HCT116 (cell line): ENCODE measurements around the gene TTC33. TPM values are rescaled to one million over a fixed set of nuclear protein-coding genes. Genes with fewer than 3 reads are reported as not detected.

Source experiments
- ATAC-seq: fragments of 200-7000 bp; cut with Tn5 transposase; 2 replicates; pipeline ENCODE4 v1.9.1; 2020; ENCODE audit warnings: mild to moderate bottlenecking, moderate library complexity
- BruUV-seq: library from RNA; stranded (reverse); fragments of 400-500 nt; replicated peaks from 2 replicates; lab custom pipeline; 2021; lab: Mats Ljungman, UMichigan
- CTCF ChIA-PET: fragments of 300-600 bp; sonication (Branson Sonifier 250); formaldehyde crosslinking; loops from one replicate; lab custom pipeline; 2021; ENCODE audit warnings: antibody characterized with exemption; lab: Charles Lee
- POLR2A ChIA-PET: fragments of 300-600, 350-600 bp; sonication (Branson Sonifier 250); formaldehyde crosslinking; loops from one replicate; lab custom pipeline; 2021; ENCODE audit warnings: antibody characterized with exemption; lab: Charles Lee
- RAD21 ChIA-PET, 2 experiments: fragments of 300-600 bp; sonication (Branson Sonifier 250); formaldehyde crosslinking; loops; one replicate each; lab custom pipeline; 2023; ENCODE audit warnings: low total read pairs in 2 of 2; ENCODE audit not compliant: uncharacterized antibody in 2 of 2, unreplicated experiment in 2 of 2, low non-redundant PET in 1 of 2; lab: Charles Lee
- DNase-seq: peaks from one replicate; pipeline ENCODE4 v3.0.0-alpha.2; 2010; ENCODE audit warnings: low read depth, low spot score
- H2AFZ ChIP-seq: fragments of 200-600 bp; shearing (Covaris generic), sonication (generic); 2 replicates; pipeline ENCODE4 v1.6.1; 2017; ENCODE audit warnings: low read depth, mixed run types, mixed read lengths, antibody characterized with exemption, low read length; ENCODE audit not compliant: poor library complexity, severe bottlenecking
- H3K27ac ChIP-seq: 2 replicates; pipeline ENCODE4 v1.5.1; 2012; ENCODE audit warnings: low read depth, low read length
- H3K27me3 ChIP-seq: fragments of 200-600 bp; sonication (generic); 2 replicates; pipeline ENCODE4 v1.6.1; 2016; ENCODE audit warnings: mixed run types, low read length, mixed read lengths; ENCODE audit not compliant: insufficient read depth
- H3K36me3 ChIP-seq, 2 experiments: fragments of 200-500 bp in 1 of 2; fragments of 200-600 bp in 1 of 2; sonication (Bioruptor generic) in 1 of 2; sonication (generic) in 1 of 2; 2 replicates each; pipeline versions ENCODE4 v1.5.1 to v1.6.1; 2014 to 2016; ENCODE audit warnings: low read length in 2 of 2, inconsistent platforms in 1 of 2, mixed read lengths in 1 of 2, mixed run types in 1 of 2; ENCODE audit not compliant: insufficient read depth in 2 of 2, control insufficient read depth in 1 of 2
- H3K4me1 ChIP-seq, 2 experiments: fragments of 200-600 bp in 1 of 2; sonication (generic) in 1 of 2; 2 replicates each; pipeline versions ENCODE4 v1.5.1 to v1.6.1; 2012 to 2017; ENCODE audit warnings: low read length in 2 of 2, inconsistent platforms in 1 of 2, mild to moderate bottlenecking in 1 of 2, mixed read lengths in 1 of 2, mixed run types in 1 of 2, moderate library complexity in 1 of 2; ENCODE audit not compliant: insufficient read depth in 2 of 2, control insufficient read depth in 1 of 2
- H3K4me2 ChIP-seq: fragments of 200-600 bp; sonication (generic); 2 replicates; pipeline ENCODE4 v1.6.1; 2017; ENCODE audit warnings: mixed run types, low read length, mixed read lengths
- H3K4me3 ChIP-seq, 2 experiments: fragments of 200-600 bp in 1 of 2; sonication (generic) in 1 of 2; replicated peaks in 1 of 2; 2 replicates each; pipeline ENCODE4 v1.5.1; 2011 to 2016; ENCODE audit warnings: low read length in 2 of 2, control low read depth in 1 of 2, low read depth in 1 of 2, mild to moderate bottlenecking in 1 of 2, mixed read lengths in 1 of 2, mixed run types in 1 of 2
- H3K79me2 ChIP-seq: fragments of 200-600 bp; sonication (generic); 2 replicates; pipeline ENCODE4 v1.6.1; 2017; ENCODE audit warnings: mild to moderate bottlenecking, mixed run types, low read length, moderate library complexity, mixed read lengths; ENCODE audit not compliant: insufficient read depth
- H3K9ac ChIP-seq: fragments of 200-600 bp; sonication (generic); 2 replicates; pipeline ENCODE4 v1.6.1; 2016; ENCODE audit warnings: low read length, mixed read lengths
- H3K9me2 ChIP-seq: fragments of 200-600 bp; sonication (generic), shearing (Covaris generic); 2 replicates; pipeline ENCODE4 v1.6.1; 2017; ENCODE audit warnings: mixed run types, mild to moderate bottlenecking, moderate library complexity; ENCODE audit not compliant: insufficient read depth
- H3K9me3 ChIP-seq, 2 experiments: fragments of 200-500 bp in 1 of 2; fragments of 200-600 bp in 1 of 2; sonication (Bioruptor generic) in 1 of 2; sonication (generic) in 1 of 2; 2 replicates each; pipeline ENCODE4 v1.6.1; 2014 to 2017; ENCODE audit warnings: low read length in 2 of 2, mixed read lengths in 2 of 2, inconsistent platforms in 1 of 2, low read depth in 1 of 2, mild to moderate bottlenecking in 1 of 2, mixed run types in 1 of 2, moderate library complexity in 1 of 2; ENCODE audit not compliant: control insufficient read depth in 1 of 2, insufficient read depth in 1 of 2
- H4K20me1 ChIP-seq: fragments of 200-600 bp; sonication (generic), shearing (Covaris generic); 2 replicates; pipeline ENCODE4 v1.6.1; 2017; ENCODE audit warnings: mixed run types, mild to moderate bottlenecking, moderate library complexity; ENCODE audit not compliant: insufficient read depth
- ATF3 ChIP-seq: IDR thresholded peaks from 2 replicates; pipeline ENCODE4 v1.6.1; 2012
- EZH2 ChIP-seq: fragments of 200-600 bp; sonication (generic); IDR thresholded peaks from 2 replicates; pipeline ENCODE4 v1.6.1; 2017; ENCODE audit warnings: antibody characterized with exemption, mixed run types
- MAX ChIP-seq: IDR thresholded peaks from 2 replicates; pipeline ENCODE4 v1.6.1; 2012
- REST ChIP-seq: IDR thresholded peaks from 2 replicates; pipeline ENCODE4 v1.6.1; 2012; ENCODE audit warnings: low read depth
- SIN3A ChIP-seq: IDR thresholded peaks from 2 replicates; pipeline ENCODE4 v1.6.1; 2012; ENCODE audit warnings: low read depth
- TCF7L2 ChIP-seq: IDR thresholded peaks from 2 replicates; pipeline ENCODE4 v1.7.0; 2011; ENCODE audit warnings: borderline replicate concordance, inconsistent platforms; ENCODE audit not compliant: insufficient read depth, insufficient read length; ENCODE audit errors: extremely low read depth
- ZFX ChIP-seq: fragments of 450-650 bp; IDR thresholded peaks from 2 replicates; pipeline ENCODE4 v1.6.1; 2017
- intact Hi-C: fragments of 100-400 bp; cut with micrococcal nuclease; formaldehyde crosslinking; loops from 2 replicates; pipeline ENCODE4 v1.10.0; 2022
- total RNA-seq: library from RNA; stranded (reverse); gene quantifications from one replicate; pipeline ENCODE4 v1.2.1, GENCODE V29; 2021; ENCODE audit not compliant: unreplicated experiment

Gene TTC33
- total RNA-seq, 1 experiment from 2014 or later, result 14.5 TPM

- H3K9me2 ChIP-seq, result no peaks in the 10 kb centered on the region
Observed at GRCh38 chr5:40503439-40503838, 252.3 kb downstream of the TTC33 start.

More at GRCh38 chr5:40503439-40503838, 252.3 kb downstream of the TTC33 start:
- no peaks in the 10 kb centered on the region for H3K4me1 ChIP-seq
- H3K9ac ChIP-seq, result no peak overlapping the region
- CTCF ChIA-PET, result no interaction called here
- POLR2A ChIA-PET, result no interaction called here
- no peaks in the 10 kb centered on the region for H3K36me3 ChIP-seq
- TF ChIP-seq MAX, result no peak
- no peak for TF ChIP-seq REST
- TF ChIP-seq TCF7L2, result no peak
- TF ChIP-seq SIN3A, result no peak
- no peak for TF ChIP-seq ATF3
- TF ChIP-seq ZFX, result no peak
- no peak for TF ChIP-seq EZH2
- H3K27me3 ChIP-seq, result no peaks in the 10 kb centered on the region
- H3K79me2 ChIP-seq, result no peaks in the 10 kb centered on the region
- no peaks in the 10 kb centered on the region for H4K20me1 ChIP-seq
- no peak overlapping the region for H2AFZ ChIP-seq
- intact Hi-C loops, result no loop called here
- BruUV-seq, result no TSS peak
- H3K4me2 ChIP-seq, result no peak overlapping the region
- DNase-seq, result no peak
- RAD21 ChIA-PET, result no interaction called here
- no peak overlapping the region for H3K4me3 ChIP-seq
- ATAC-seq, result no peak
- H3K9me3 ChIP-seq, result no peaks in the 10 kb centered on the region
- no peak overlapping the region for H3K27ac ChIP-seq
